Measurements from ENCODE around the gene EXOC1L. TPM values are rescaled to one million over a fixed set of nuclear protein-coding genes. Genes with fewer than 3 reads are reported as not detected.
"Not testable (repeated sequence)": the region's sequence is repeated elsewhere in the genome, so short reads cannot be mapped to it uniquely, and the experiment has no call there.

Gene EXOC1L
- total RNA-seq, 1 donor from 2014 or later, result not detected

GRCh38 chr4:55834086-55834795 lies 14.7 kb downstream of the EXOC1L start:
- DNase-seq, result no peak
- Histone ChIP-seq H3K27ac (replicated peaks) (no peak overlapping the region), H3K9me3 (replicated peaks) (peaks cover 17% of the 10 kb centered on the region), H3K36me3 (no peaks in the 10 kb centered on the region), H3K27me3 (ENCODE audit: low read depth) (peaks cover 42% of the 10 kb centered on the region), H3K4me1 (no peaks in the 10 kb centered on the region), H3K4me3 (no peak overlapping the region)
- intact Hi-C loops (cut with micrococcal nuclease), result no loop called here
- TF ChIP-seq CTCF (IDR thresholded peaks at IDR 0.05; ENCODE audit: borderline replicate concordance), result no peak

GRCh38 chr4:55837903-55838302 lies 18.3 kb downstream of the EXOC1L start:
- no peak for TF ChIP-seq CTCF (IDR thresholded peaks at IDR 0.05; ENCODE audit: borderline replicate concordance)
- Histone ChIP-seq H3K4me1 (no peaks in the 10 kb centered on the region), H3K36me3 (no peaks in the 10 kb centered on the region), H3K9me3 (replicated peaks) (peaks cover 17% of the 10 kb centered on the region), H3K27ac (replicated peaks) (no peak overlapping the region), H3K4me3 (no peak overlapping the region), H3K27me3 (ENCODE audit: low read depth) (peaks cover 30% of the 10 kb centered on the region)
- no peak for DNase-seq
- intact Hi-C loops (cut with micrococcal nuclease), result no loop called here

- no peak for DNase-seq
- H3K4me3 ChIP-seq, result no peak overlapping the region
- H3K9me3 ChIP-seq (replicated peaks), result peaks cover 17% of the 10 kb centered on the region
- no peaks in the 10 kb centered on the region for H3K4me1 ChIP-seq
- peaks cover 29% of the 10 kb centered on the region for H3K27me3 ChIP-seq (ENCODE audit: low read depth)
- no peaks in the 10 kb centered on the region for H3K36me3 ChIP-seq
- H3K27ac ChIP-seq (replicated peaks), result no peak overlapping the region
- intact Hi-C loops (cut with micrococcal nuclease), result no loop called here
- TF ChIP-seq CTCF (IDR thresholded peaks at IDR 0.05; ENCODE audit: borderline replicate concordance), result no peak
Observed at GRCh38 chr4:55838356-55838755, 18.8 kb downstream of the EXOC1L start.

GRCh38 chr4:55838952-55839351 lies 19.4 kb downstream of the EXOC1L start:
- TF ChIP-seq CTCF (IDR thresholded peaks at IDR 0.05; ENCODE audit: borderline replicate concordance), result no peak
- no peak for DNase-seq
- H3K4me1 ChIP-seq, result no peaks in the 10 kb centered on the region
- H3K4me3 ChIP-seq, result no peak overlapping the region
- no peaks in the 10 kb centered on the region for H3K36me3 ChIP-seq
- peaks cover 17% of the 10 kb centered on the region for H3K9me3 ChIP-seq (replicated peaks)
- intact Hi-C loops (cut with micrococcal nuclease), result no loop called here
- H3K27me3 ChIP-seq (ENCODE audit: low read depth), result peaks cover 29% of the 10 kb centered on the region
- no peak overlapping the region for H3K27ac ChIP-seq (replicated peaks)

- H3K4me3 ChIP-seq, result no peak overlapping the region
- peaks cover 24% of the 10 kb centered on the region for H3K27me3 ChIP-seq (ENCODE audit: low read depth)
- no peak for DNase-seq
- no peaks in the 10 kb centered on the region for H3K36me3 ChIP-seq
- H3K27ac ChIP-seq (replicated peaks), result no peak overlapping the region
- H3K4me1 ChIP-seq, result no peaks in the 10 kb centered on the region
- intact Hi-C loops (cut with micrococcal nuclease), result no loop called here
- peaks cover 14% of the 10 kb centered on the region for H3K9me3 ChIP-seq (replicated peaks)
- TF ChIP-seq CTCF (IDR thresholded peaks at IDR 0.05; ENCODE audit: borderline replicate concordance), result no peak
Observed at GRCh38 chr4:55840956-55841355, 21.4 kb downstream of the EXOC1L start.

GRCh38 chr4:55841373-55842239 lies 22.0 kb downstream of the EXOC1L start:
- intact Hi-C loops (cut with micrococcal nuclease); H3K27ac ChIP-seq (replicated peaks); H3K4me3 ChIP-seq; H3K4me1 ChIP-seq; DNase-seq; H3K36me3 ChIP-seq: not testable (repeated sequence)
- H3K9me3 ChIP-seq (replicated peaks), result peaks cover 16% of the 10 kb centered on the region
- peaks cover 24% of the 10 kb centered on the region for H3K27me3 ChIP-seq (ENCODE audit: low read depth)

- Histone ChIP-seq H3K27me3 (ENCODE audit: low read depth) (peaks cover 21% of the 10 kb centered on the region), H3K9me3 (replicated peaks) (peaks cover 16% of the 10 kb centered on the region)
- H3K27ac ChIP-seq (replicated peaks); intact Hi-C loops (cut with micrococcal nuclease); H3K4me3 ChIP-seq; DNase-seq; H3K36me3 ChIP-seq; H3K4me1 ChIP-seq: not testable (repeated sequence)
Observed at GRCh38 chr4:55842312-55842711, 22.7 kb downstream of the EXOC1L start.
